ENCODE data around the gene ZGRF1.

Gene ZGRF1

GRCh38 chr4:112518675-112519074 lies 118.0 kb downstream of the ZGRF1 start:
- no peak overlapping the region for H3K27ac ChIP-seq (ENCODE audit: low read depth, low read length)
- H4K20me1 ChIP-seq (ENCODE audit: control insufficient read depth, insufficient read depth, low read depth, low read length): peaks cover 3% of the 10 kb centered on the region; the same call in 1 of the 2 replicates
- no peaks in the 10 kb centered on the region for H3K36me3 ChIP-seq (ENCODE audit: control insufficient read depth, low read length)
- H3K27me3 ChIP-seq (ENCODE audit: control insufficient read depth, low read length): peaks cover 89% of the 10 kb centered on the region
- H3K9me3 ChIP-seq (ENCODE audit: control insufficient read depth, insufficient read depth, low read length): no peaks in the 10 kb centered on the region
- peaks cover 9% of the 10 kb centered on the region for H3F3A ChIP-seq (ENCODE audit: control insufficient read depth, insufficient read depth)
- no peaks in the 10 kb centered on the region for H3K79me2 ChIP-seq (ENCODE audit: control insufficient read depth, low read length)
- H3K9me2 ChIP-seq (replicated peaks; ENCODE audit: control insufficient read depth, low read length): no peaks in the 10 kb centered on the region
- no peak; the same call in 1 of the 2 replicates for TF ChIP-seq EZH2phosphoT487 (IDR thresholded peaks at IDR 0.05; ENCODE audit: borderline replicate concordance, low read length)
- no peak for TF ChIP-seq CTCF (IDR thresholded peaks at IDR 0.05; ENCODE audit: low read depth, low read length, poor library complexity, severe bottlenecking)
- peaks cover 72% of the 10 kb centered on the region for H3K4me1 ChIP-seq (ENCODE audit: control insufficient read depth, low read length)
- no peak overlapping the region for H3K4me2 ChIP-seq (ENCODE audit: low read length)
- no peak overlapping the region for H3K4me3 ChIP-seq (ENCODE audit: low read length)

- peaks cover 95% of the 10 kb centered on the region for H3K27me3 ChIP-seq (ENCODE audit: control insufficient read depth, low read length)
Observed at GRCh38 chr4:112517911-112518310, 118.8 kb downstream of the ZGRF1 start.

GRCh38 chr4:112517067-112517634 lies 119.6 kb downstream of the ZGRF1 start:
- peak overlapping the region; percentile 96 for H3K4me2 ChIP-seq (ENCODE audit: low read length)
- H3K27ac ChIP-seq (ENCODE audit: low read depth, low read length): no peak overlapping the region
- TF ChIP-seq CTCF (IDR thresholded peaks at IDR 0.05; ENCODE audit: low read depth, low read length, poor library complexity, severe bottlenecking) (peak; percentile 60), EZH2phosphoT487 (IDR thresholded peaks at IDR 0.05; ENCODE audit: borderline replicate concordance, low read length) (no peak)
- peaks cover 60% of the 10 kb centered on the region for H3K4me1 ChIP-seq (ENCODE audit: control insufficient read depth, low read length)
- peaks cover 17% of the 10 kb centered on the region for H3F3A ChIP-seq (ENCODE audit: control insufficient read depth, insufficient read depth)
- no peaks in the 10 kb centered on the region for H3K9me2 ChIP-seq (replicated peaks; ENCODE audit: control insufficient read depth, low read length)
- H3K36me3 ChIP-seq (ENCODE audit: control insufficient read depth, low read length): no peaks in the 10 kb centered on the region
- H3K9me3 ChIP-seq (ENCODE audit: control insufficient read depth, insufficient read depth, low read length): no peaks in the 10 kb centered on the region
- H3K27me3 ChIP-seq (ENCODE audit: control insufficient read depth, low read length): peaks cover 98% of the 10 kb centered on the region
- H3K79me2 ChIP-seq (ENCODE audit: control insufficient read depth, low read length): no peaks in the 10 kb centered on the region
- H3K4me3 ChIP-seq (ENCODE audit: low read length): peak overlapping the region; percentile 75
- H4K20me1 ChIP-seq (ENCODE audit: control insufficient read depth, insufficient read depth, low read depth, low read length): peaks cover 3% of the 10 kb centered on the region; the same call in 1 of the 2 replicates

More at GRCh38 chr4:112517911-112518310, 118.8 kb downstream of the ZGRF1 start:
- H3K27ac ChIP-seq (ENCODE audit: low read depth, low read length): no peak overlapping the region
- peaks cover 16% of the 10 kb centered on the region for H3F3A ChIP-seq (ENCODE audit: control insufficient read depth, insufficient read depth)
- H3K36me3 ChIP-seq (ENCODE audit: control insufficient read depth, low read length): no peaks in the 10 kb centered on the region
- H3K9me2 ChIP-seq (replicated peaks; ENCODE audit: control insufficient read depth, low read length): no peaks in the 10 kb centered on the region
- H3K9me3 ChIP-seq (ENCODE audit: control insufficient read depth, insufficient read depth, low read length): no peaks in the 10 kb centered on the region
- no peak for TF ChIP-seq EZH2phosphoT487 (IDR thresholded peaks at IDR 0.05; ENCODE audit: borderline replicate concordance, low read length)
- no peak for TF ChIP-seq CTCF (IDR thresholded peaks at IDR 0.05; ENCODE audit: low read depth, low read length, poor library complexity, severe bottlenecking)
- H3K4me2 ChIP-seq (ENCODE audit: low read length): peak overlapping the region; percentile 96
- 0 out of 2 replicates have a peak overlapping the region, but pooled peaks have one; percentile 75 for H3K4me3 ChIP-seq (ENCODE audit: low read length)
- H3K4me1 ChIP-seq (ENCODE audit: control insufficient read depth, low read length): peaks cover 67% of the 10 kb centered on the region
- H3K79me2 ChIP-seq (ENCODE audit: control insufficient read depth, low read length): no peaks in the 10 kb centered on the region
- peaks cover 3% of the 10 kb centered on the region; the same call in 1 of the 2 replicates for H4K20me1 ChIP-seq (ENCODE audit: control insufficient read depth, insufficient read depth, low read depth, low read length)
